GM23338 (cell line): ENCODE measurements around the gene KIAA1586. TPM values are rescaled to one million over a fixed set of nuclear protein-coding genes. Genes with fewer than 3 reads are reported as not detected.

ENCODE experiments used
- ATAC-seq: fragments of 200-7000 bp; cut with Tn5 transposase; 3 replicates; pipeline ENCODE4 v1.9.1; 2020
- DNase-seq: peaks from one replicate; pipeline ENCODE4 v3.0.0-alpha.2; 2015; ENCODE audit warnings: low spot score
- H2AFZ ChIP-seq: fragments of 200-600 bp; sonication (generic); 2 replicates; pipeline ENCODE4 v1.8.0; 2016; ENCODE audit warnings: antibody characterized with exemption, mild to moderate bottlenecking, moderate library complexity
- H3F3A ChIP-seq: fragments of 200-600 bp; sonication (generic); replicated peaks from 2 replicates; pipeline ENCODE4 v1.8.0; 2017; ENCODE audit warnings: antibody characterized with exemption, mixed run types, low read depth
- H3K27ac ChIP-seq: fragments of 200-600 bp; sonication (generic); 2 replicates; pipeline ENCODE4 v1.6.1; 2016; ENCODE audit warnings: low read depth
- H3K27me3 ChIP-seq: fragments of 200-600 bp; sonication (generic); 2 replicates; pipeline ENCODE4 v1.8.0; 2016; ENCODE audit warnings: mild to moderate bottlenecking, mixed run types, moderate library complexity; ENCODE audit not compliant: insufficient read depth
- H3K36me3 ChIP-seq: fragments of 200-600 bp; sonication (generic); 2 replicates; pipeline ENCODE4 v1.8.0; 2016; ENCODE audit warnings: mild to moderate bottlenecking; ENCODE audit not compliant: insufficient read depth
- H3K4me1 ChIP-seq: fragments of 200-600 bp; sonication (generic); 2 replicates; pipeline ENCODE4 v1.8.0; 2016; ENCODE audit warnings: mild to moderate bottlenecking, moderate library complexity; ENCODE audit not compliant: insufficient read depth
- H3K4me2 ChIP-seq: fragments of 200-600 bp; sonication (generic); 2 replicates; pipeline ENCODE4 v1.7.1; 2017; ENCODE audit warnings: mixed run types
- H3K4me3 ChIP-seq: fragments of 200-600 bp; sonication (generic); 2 replicates; pipeline ENCODE4 v1.6.1; 2016; ENCODE audit warnings: mixed run types
- H3K79me2 ChIP-seq: fragments of 200-600 bp; sonication (generic); replicated peaks from 2 replicates; pipeline ENCODE4 v1.8.0; 2017; ENCODE audit warnings: mild to moderate bottlenecking; ENCODE audit not compliant: insufficient read depth
- H3K9me2 ChIP-seq: fragments of 200-600 bp; sonication (generic); 2 replicates; pipeline ENCODE4 v1.8.0; 2017; ENCODE audit not compliant: insufficient read depth
- H4K20me1 ChIP-seq: fragments of 200-600 bp; sonication (generic); replicated peaks from 2 replicates; pipeline ENCODE4 v1.8.0; 2017; ENCODE audit warnings: mild to moderate bottlenecking; ENCODE audit not compliant: insufficient read depth
- H3K27ac Mint-ChIP-seq: 2 replicates; pipeline ENCODE4 v1.8.0; 2020; ENCODE audit warnings: inconsistent platforms, mild to moderate bottlenecking, moderate library complexity, mixed read lengths
- H3K27me3 Mint-ChIP-seq: 3 replicates; pipeline ENCODE4 v1.8.0; 2022; ENCODE audit warnings: low read depth, mild to moderate bottlenecking, moderate library complexity, mixed read lengths, inconsistent platforms; ENCODE audit not compliant: insufficient read depth, poor library complexity
- H3K36me3 Mint-ChIP-seq: 3 replicates; pipeline ENCODE4 v1.8.0; 2021; ENCODE audit warnings: low read depth, mild to moderate bottlenecking, inconsistent platforms, moderate library complexity, mixed read lengths
- H3K4me1 Mint-ChIP-seq: 3 replicates; pipeline ENCODE4 v1.8.0; 2020; ENCODE audit warnings: mild to moderate bottlenecking, inconsistent platforms, mixed read lengths
- H3K4me3 Mint-ChIP-seq: 3 replicates; pipeline ENCODE4 v1.8.0; 2021; ENCODE audit warnings: moderate library complexity, mild to moderate bottlenecking, inconsistent platforms, mixed read lengths
- H3K9me3 Mint-ChIP-seq: 3 replicates; pipeline ENCODE4 v1.8.0; 2020; ENCODE audit warnings: moderate library complexity, mild to moderate bottlenecking, inconsistent platforms, mixed read lengths
- CREB1 ChIP-seq: fragments of 250-450 bp; sonication (Bioruptor Pico); IDR thresholded peaks from 2 replicates; pipeline ENCODE4 v1.5.0; 2020; ENCODE audit warnings: low read depth, mild to moderate bottlenecking, moderate library complexity
- CTCF ChIP-seq, 2 experiments: fragments of 200-600 bp in 1 of 2; sonication (generic) in 1 of 2; conservative IDR thresholded peaks; 2 replicates each; pipeline versions ENCODE4 v1.5.1 to v1.6.1; 2016 to 2017; ENCODE audit warnings: antibody characterized with exemption in 2 of 2, low read depth in 2 of 2, mild to moderate bottlenecking in 2 of 2, moderate library complexity in 1 of 2
- ETS1 ChIP-seq: IDR thresholded peaks from 2 replicates; pipeline ENCODE4 v1.6.1; 2016; ENCODE audit warnings: antibody characterized with exemption
- EZH2 ChIP-seq: fragments of 200-600 bp; sonication (generic); IDR thresholded peaks from one replicate; pipeline ENCODE4 v1.8.0; 2017; ENCODE audit warnings: antibody characterized with exemption, mild to moderate bottlenecking, low read depth; ENCODE audit not compliant: unreplicated experiment
- EZH2phosphoT487 ChIP-seq: fragments of 200-600 bp; sonication (generic); IDR thresholded peaks from one replicate; pipeline ENCODE4 v1.8.1; 2018; ENCODE audit warnings: antibody characterized with exemption; ENCODE audit not compliant: unreplicated experiment
- JUNB ChIP-seq: IDR thresholded peaks from one replicate; pipeline ENCODE4 v1.6.1; 2016; ENCODE audit warnings: antibody characterized with exemption; ENCODE audit not compliant: unreplicated experiment
- NANOG ChIP-seq: IDR thresholded peaks from 2 replicates; pipeline ENCODE4 v1.6.1; 2016; ENCODE audit warnings: antibody characterized with exemption, borderline replicate concordance
- POLR2AphosphoS5 ChIP-seq: IDR thresholded peaks from 2 replicates; pipeline ENCODE4 v1.6.1; 2016; ENCODE audit warnings: antibody characterized with exemption, low read depth
- REST ChIP-seq: IDR thresholded peaks from one replicate; pipeline ENCODE4 v1.6.1; 2018; ENCODE audit warnings: antibody characterized with exemption; ENCODE audit not compliant: unreplicated experiment
- STAT1 ChIP-seq: IDR thresholded peaks from one replicate; pipeline ENCODE4 v1.6.1; 2016; ENCODE audit warnings: antibody characterized with exemption; ENCODE audit not compliant: unreplicated experiment
- ZNF114 ChIP-seq: fragments of 250-450 bp; sonication (Bioruptor Pico); IDR thresholded peaks from 2 replicates; pipeline ENCODE4 v1.5.0; 2020; ENCODE audit warnings: mild to moderate bottlenecking, moderate library complexity
- ZNF331 ChIP-seq: fragments of 250-450 bp; sonication (Bioruptor Pico); IDR thresholded peaks from 2 replicates; pipeline ENCODE4 v1.5.0; 2020; ENCODE audit warnings: low read depth, mild to moderate bottlenecking, moderate library complexity
- ZNF462 ChIP-seq: fragments of 250-450 bp; sonication (Bioruptor Pico); IDR thresholded peaks from 2 replicates; pipeline ENCODE4 v1.5.0; 2020; ENCODE audit warnings: mild to moderate bottlenecking, moderate library complexity
- polyA plus RNA-seq: library from polyadenylated mRNA; unstranded; fragments of >200 nt; fragmentation: Nextera tagmentation; extraction: Ambion mirVana; gene quantifications from 2 replicates; pipeline ENCODE4 v1.2.1, GENCODE V29; 2016
- total RNA-seq: library from RNA; depleted of rRNA; stranded (reverse); fragments of >200 nt; shearing (Covaris generic); gene quantifications from 2 replicates; pipeline ENCODE4 v1.2.3, GENCODE V29; 2014

The KIAA1586 gene
- total and polyA plus RNA-seq, 2 experiments from 2014 or later = 24.0 to 37.7 TPM

GRCh38 chr6:57069228-57069627, 22.7 kb downstream of the KIAA1586 start:
- H3K27ac Mint-ChIP-seq = no peak overlapping the region
- no peak overlapping the region for H3K27ac ChIP-seq

More at GRCh38 chr6:57069228-57069627, 22.7 kb downstream of the KIAA1586 start:
- DNase-seq (no peak), ATAC-seq (peak; percentile 25; the same call in 1 of the 3 replicates)
- Histone ChIP-seq H3K4me1 (peaks cover 29% of the 10 kb centered on the region), H3K79me2 (no peaks in the 10 kb centered on the region), H3K4me3 (0 out of 2 replicates have a peak overlapping the region, but pooled peaks have one; percentile 4), H4K20me1 (no peaks in the 10 kb centered on the region), H3K4me2 (peak overlapping the region; percentile 17), H3K36me3 (no peaks in the 10 kb centered on the region), H3K9me2 (no peaks in the 10 kb centered on the region), H2AFZ (no peak overlapping the region), H3F3A (no peaks in the 10 kb centered on the region), H3K27me3 (no peaks in the 10 kb centered on the region)
- Mint-ChIP-seq H3K27me3 (peaks cover 6% of the 10 kb centered on the region), H3K4me1 (peaks cover 33% of the 10 kb centered on the region), H3K36me3 (peaks cover 7% of the 10 kb centered on the region; the same call in 2 of the 3 replicates), H3K4me3 (no peak overlapping the region; the same call in 2 of the 3 replicates), H3K9me3 (peaks cover 3% of the 10 kb centered on the region; the same call in 1 of the 3 replicates)
- TF ChIP-seq NANOG (no peak), ZNF462 (CRISPR knock-in tag) (no peak), JUNB (no peak), CREB1 (no peak), EZH2 (no peak), ZNF331 (no peak), ZNF114 (CRISPR knock-in tag) (no peak), ETS1 (no peak), POLR2AphosphoS5 (no peak), REST (no peak), CTCF (conservative IDR thresholded peaks at IDR 0.05; ENCODE audit: low read depth in 2 of 2) (no peak), EZH2phosphoT487 (no peak), STAT1 (no peak)
